H7 (cell line): ENCODE data around the gene U2AF1L4. TPM values are rescaled to one million over a fixed set of nuclear protein-coding genes. Genes with fewer than 3 reads are reported as not detected.

Experiments
- DNase-seq: peaks from one replicate; pipeline ENCODE4 v3.0.0; 2012
- H3K27me3 ChIP-seq: 2 replicates; pipeline ENCODE4 v1.6.0; 2011; ENCODE audit warnings: mild to moderate bottlenecking, low read length; ENCODE audit not compliant: control insufficient read depth, insufficient read depth
- H3K36me3 ChIP-seq: replicated peaks from 2 replicates; pipeline ENCODE4 v1.5.1; 2011; ENCODE audit warnings: low read length; ENCODE audit not compliant: control insufficient read depth, insufficient read depth
- H3K4me3 ChIP-seq: 2 replicates; pipeline ENCODE4 v1.5.1; 2011; ENCODE audit warnings: low read depth, mild to moderate bottlenecking, control low read depth, low read length, moderate library complexity; ENCODE audit not compliant: insufficient read depth
- total RNA-seq: library from RNA; depleted of rRNA; stranded (reverse); fragments of >200 nt; shearing (Covaris generic); gene quantifications from 2 replicates; pipeline ENCODE4 v1.2.3, GENCODE V29; 2014

The U2AF1L4 gene
- total RNA-seq, 1 experiment from 2014 or later = 11.6 TPM

GRCh38 chr19:35785339-35785627 lies 40.1 kb upstream of the U2AF1L4 start:
- no peak for DNase-seq
- peak overlapping the region; percentile 50 for H3K4me3 ChIP-seq
- H3K27me3 ChIP-seq = peaks cover 1% of the 10 kb centered on the region; the same call in 1 of the 2 replicates
- no peaks in the 10 kb centered on the region for H3K36me3 ChIP-seq

- no peaks in the 10 kb centered on the region for H3K36me3 ChIP-seq
- H3K27me3 ChIP-seq = peaks cover 1% of the 10 kb centered on the region; the same call in 1 of the 2 replicates
- peak; percentile 98 for DNase-seq
- H3K4me3 ChIP-seq = peak overlapping the region; percentile 50
Observed at GRCh38 chr19:35784503-35785338, 39.5 kb upstream of the U2AF1L4 start.

GRCh38 chr19:35783469-35784434 lies 38.5 kb upstream of the U2AF1L4 start:
- H3K36me3 ChIP-seq = no peaks in the 10 kb centered on the region
- peak; percentile 88 for DNase-seq
- H3K4me3 ChIP-seq = peak overlapping the region; percentile 48
- peaks cover 1% of the 10 kb centered on the region; the same call in 1 of the 2 replicates for H3K27me3 ChIP-seq

GRCh38 chr19:35782589-35782988 lies 37.4 kb upstream of the U2AF1L4 start:
- Histone ChIP-seq H3K27me3 (peaks cover 4% of the 10 kb centered on the region), H3K4me3 (no peak overlapping the region), H3K36me3 (no peaks in the 10 kb centered on the region)
- no peak for DNase-seq

GRCh38 chr19:35781650-35782049 lies 36.4 kb upstream of the U2AF1L4 start:
- peak; percentile 89 for DNase-seq

GRCh38 chr19:35780717-35781116 lies 35.5 kb upstream of the U2AF1L4 start:
- peaks cover 19% of the 10 kb centered on the region for H3K27me3 ChIP-seq
- DNase-seq = no peak
- no peaks in the 10 kb centered on the region for H3K36me3 ChIP-seq
- no peak overlapping the region for H3K4me3 ChIP-seq

More at GRCh38 chr19:35781650-35782049, 36.4 kb upstream of the U2AF1L4 start:
- no peak overlapping the region for H3K4me3 ChIP-seq
- H3K36me3 ChIP-seq = no peaks in the 10 kb centered on the region
- H3K27me3 ChIP-seq = peaks cover 14% of the 10 kb centered on the region

GRCh38 chr19:35780058-35780457 lies 34.8 kb upstream of the U2AF1L4 start:
- no peak overlapping the region for H3K4me3 ChIP-seq
- no peak for DNase-seq
- H3K27me3 ChIP-seq = peaks cover 19% of the 10 kb centered on the region
- no peaks in the 10 kb centered on the region for H3K36me3 ChIP-seq

- Histone ChIP-seq H3K4me3 (no peak overlapping the region), H3K36me3 (no peaks in the 10 kb centered on the region), H3K27me3 (peaks cover 17% of the 10 kb centered on the region)
- DNase-seq = no peak
Observed at GRCh38 chr19:35779033-35779432, 33.8 kb upstream of the U2AF1L4 start.

- no peak overlapping the region for H3K4me3 ChIP-seq
- H3K36me3 ChIP-seq = no peaks in the 10 kb centered on the region
- H3K27me3 ChIP-seq = peaks cover 17% of the 10 kb centered on the region
- no peak for DNase-seq
Observed at GRCh38 chr19:35777961-35778360, 32.7 kb upstream of the U2AF1L4 start.

GRCh38 chr19:35777086-35777841 lies 32.0 kb upstream of the U2AF1L4 start:
- Histone ChIP-seq H3K4me3 (no peak overlapping the region), H3K27me3 (peaks cover 17% of the 10 kb centered on the region), H3K36me3 (no peaks in the 10 kb centered on the region)
- DNase-seq = peak; percentile 85

- Histone ChIP-seq H3K4me3 (peak overlapping the region; percentile 64), H3K36me3 (no peaks in the 10 kb centered on the region), H3K27me3 (peaks cover 17% of the 10 kb centered on the region)
- no peak for DNase-seq
Observed at GRCh38 chr19:35776102-35776788, 31.0 kb upstream of the U2AF1L4 start.

GRCh38 chr19:35775298-35776101 lies 30.3 kb upstream of the U2AF1L4 start, which contains the start of gene ARHGAP33:
Gene ARHGAP33 (plus strand): TSS chr19:35775564. CDS start chr19:35775659, 95 bp downstream.
- H3K27me3 ChIP-seq = peaks cover 17% of the 10 kb centered on the region
- peak; percentile 99 for DNase-seq
- H3K4me3 ChIP-seq = peak within 1 kb of the TSS; percentile 64
- H3K36me3 ChIP-seq = no peaks in the 10 kb centered on the region

GRCh38 chr19:35775046-35775297 lies 29.8 kb upstream of the U2AF1L4 start:
- no peak for DNase-seq
- Histone ChIP-seq H3K36me3 (no peaks in the 10 kb centered on the region), H3K27me3 (peaks cover 17% of the 10 kb centered on the region), H3K4me3 (no peak overlapping the region)
